ENCODE results near the gene PCIF1. TPM values are rescaled to one million over a fixed set of nuclear protein-coding genes. Genes with fewer than 3 reads are reported as not detected.

Gene PCIF1
- total RNA-seq, 1 experiment from 2014 or later = 18.4 TPM

GRCh38 chr20:45902199-45902701 lies 32.2 kb upstream of the PCIF1 start:
- Histone ChIP-seq H3K9ac (ENCODE audit: low read length) (no peak overlapping the region), H3F3A (ENCODE audit: low read length, unreplicated experiment) (peaks cover 4% of the 10 kb centered on the region), H3K36me3 (ENCODE audit: low read depth, low read length) (peaks cover 1% of the 10 kb centered on the region; the same call in 1 of the 2 replicates), H3K79me2 (ENCODE audit: low read length) (no peaks in the 10 kb centered on the region), H3K27ac (ENCODE audit: low read length) (no peak overlapping the region), H3K4me2 (ENCODE audit: low read length) (no peak overlapping the region), H3K4me1 (ENCODE audit: insufficient read depth, low read length) (peaks cover 17% of the 10 kb centered on the region), H3K9me2 (replicated peaks; ENCODE audit: low read length) (no peaks in the 10 kb centered on the region), H4K20me1 (ENCODE audit: low read length) (no peaks in the 10 kb centered on the region), H3K4me3 (ENCODE audit: low read length) (no peak overlapping the region), H2AFZ (ENCODE audit: low read length) (no peak overlapping the region), H3K27me3 (ENCODE audit: low read length) (no peaks in the 10 kb centered on the region), H3K9me3 (ENCODE audit: low read length) (no peaks in the 10 kb centered on the region)
- intact Hi-C loops (cut with micrococcal nuclease) = no loop called here
- no peak for ATAC-seq
- DNase-seq = no peak
- BruUV-seq (replicated peaks) = no TSS peak
- ChIA-PET POLR2A (ENCODE audit: unreplicated experiment) (no interaction called here), CTCF (no interaction called here)
- TF ChIP-seq CTCF (conservative IDR thresholded peaks at IDR 0.05; ENCODE audit: low read depth, low read length) (no peak), EZH2phosphoT487 (IDR thresholded peaks at IDR 0.05; ENCODE audit: borderline replicate concordance, low read length) (no peak), EZH2 (IDR thresholded peaks at IDR 0.05; ENCODE audit: low read length, unreplicated experiment) (no peak)

DNA sequence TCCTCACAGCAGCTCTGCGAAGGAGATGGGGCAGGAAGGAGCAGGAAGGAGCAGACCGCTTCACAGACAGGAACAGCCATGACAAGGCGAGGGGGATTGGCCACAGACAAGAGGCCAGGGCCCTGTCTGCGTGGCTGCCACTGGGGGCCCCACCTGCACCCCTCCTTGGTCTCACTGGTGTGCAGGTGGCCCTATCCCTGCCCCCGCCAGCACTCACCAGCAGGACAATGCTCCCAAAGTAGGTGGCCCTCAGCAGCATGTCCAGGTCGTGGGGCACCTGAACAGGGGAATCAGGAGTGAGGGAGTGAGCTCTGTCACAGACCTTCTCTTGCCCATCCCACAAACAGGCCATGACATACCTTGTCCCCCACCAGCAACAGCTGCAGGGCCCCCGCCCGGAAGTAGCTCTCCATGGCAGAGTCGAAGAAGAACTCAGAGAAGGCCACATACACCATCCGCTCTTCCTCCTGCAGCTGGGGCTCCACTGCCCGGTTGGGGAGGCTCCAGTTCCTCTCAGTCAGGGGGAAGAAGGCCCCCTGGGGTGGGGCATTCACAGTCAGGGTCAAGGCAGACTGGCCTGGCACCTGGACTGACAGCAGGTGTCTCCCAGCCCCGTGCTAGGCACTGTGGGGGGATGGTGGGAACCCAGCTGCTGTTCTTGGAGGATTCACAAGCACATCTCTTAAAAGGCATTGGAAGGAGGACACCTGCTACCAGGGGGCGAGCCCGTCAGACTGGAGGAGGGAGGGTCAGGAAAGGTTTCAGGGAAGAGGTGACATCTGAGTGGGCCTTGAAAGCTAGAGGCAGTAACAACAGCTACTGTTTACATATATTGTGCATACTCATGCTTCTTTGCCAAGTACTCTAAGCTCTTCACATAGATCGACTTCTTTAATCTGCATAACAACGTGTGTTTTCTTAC lies 29.6 kb upstream of the PCIF1 start:
- Histone ChIP-seq H3F3A (ENCODE audit: low read length, unreplicated experiment) (peaks cover 4% of the 10 kb centered on the region), H3K36me3 (ENCODE audit: low read depth, low read length) (no peaks in the 10 kb centered on the region; the same call in 1 of the 2 replicates), H3K79me2 (ENCODE audit: low read length) (no peaks in the 10 kb centered on the region), H3K9me2 (replicated peaks; ENCODE audit: low read length) (no peaks in the 10 kb centered on the region), H3K9me3 (ENCODE audit: low read length) (no peaks in the 10 kb centered on the region), H3K9ac (ENCODE audit: low read length) (peak overlapping the region; percentile 19; the same call in 1 of the 2 replicates), H3K4me2 (ENCODE audit: low read length) (peak overlapping the region; percentile 47), H3K4me1 (ENCODE audit: insufficient read depth, low read length) (peaks cover 17% of the 10 kb centered on the region), H3K27me3 (ENCODE audit: low read length) (no peaks in the 10 kb centered on the region), H3K4me3 (ENCODE audit: low read length) (no peak overlapping the region), H4K20me1 (ENCODE audit: low read length) (no peaks in the 10 kb centered on the region), H3K27ac (ENCODE audit: low read length) (peak overlapping the region; percentile 73), H2AFZ (ENCODE audit: low read length) (no peak overlapping the region)
- CTCF ChIA-PET = interaction anchor here (0.8 kb wide), 1 partner anchor 118 kb away, joined by 4 read pairs; no protein-coding TSS in a partner anchor
- DNase-seq (peak; percentile 22), ATAC-seq (peak; percentile 28)
- POLR2A ChIA-PET (ENCODE audit: unreplicated experiment) = interaction anchor here (0.6 to 1.0 kb wide), 5 partner anchors 13 to 559 kb away, joined by 3 to 24 read pairs (median 3); no protein-coding TSS in a partner anchor
- no TSS peak for BruUV-seq (replicated peaks)
- intact Hi-C loops (cut with micrococcal nuclease) = no loop called here
- TF ChIP-seq CTCF (conservative IDR thresholded peaks at IDR 0.05; ENCODE audit: low read depth, low read length) = no peak
- TF ChIP-seq EZH2 (IDR thresholded peaks at IDR 0.05; ENCODE audit: low read length, unreplicated experiment) = no peak
- no peak for TF ChIP-seq EZH2phosphoT487 (IDR thresholded peaks at IDR 0.05; ENCODE audit: borderline replicate concordance, low read length)

All from PC-3 (cell line).